ENCODE measurements around the gene NDUFV1.

DNA sequence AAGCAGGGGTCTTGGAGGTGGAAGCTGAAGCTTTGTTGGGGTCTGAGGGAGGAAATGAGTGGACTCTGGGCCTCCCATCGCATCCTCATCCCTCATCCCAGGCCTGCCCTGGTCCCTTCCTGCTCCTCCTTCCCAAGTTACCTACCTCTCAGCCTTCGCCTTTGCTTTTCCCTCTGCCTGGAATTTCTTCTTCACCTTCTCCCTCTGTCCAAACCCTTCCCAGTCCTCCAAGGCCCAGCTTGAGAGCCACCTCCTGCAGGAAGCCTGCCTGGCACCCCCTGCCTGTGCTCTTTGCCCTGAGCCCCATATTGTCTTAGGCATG is 25.1 kb downstream of the NDUFV1 start:
- TF ChIP-seq POLR2A (IDR thresholded peaks at IDR 0.05; ENCODE audit: low read depth, low read length) (no peak), NFE2L2 (IDR thresholded peaks at IDR 0.05; ENCODE audit: low read depth, low read length) (no peak), MAFK (IDR thresholded peaks at IDR 0.05; ENCODE audit: low read depth, low read length) (no peak), CHD1 (IDR thresholded peaks at IDR 0.05; ENCODE audit: low read depth, low read length) (no peak), RAD21 (IDR thresholded peaks at IDR 0.05; ENCODE audit: low read length) (no peak), RCOR1 (IDR thresholded peaks at IDR 0.05; ENCODE audit: insufficient replicate concordance, low read length) (no peak), RFX5 (IDR thresholded peaks at IDR 0.05; ENCODE audit: low read depth, low read length) (no peak), MXI1 (IDR thresholded peaks at IDR 0.05; ENCODE audit: borderline replicate concordance, low read depth, low read length) (no peak), FOS (IDR thresholded peaks at IDR 0.05; ENCODE audit: low read depth, low read length) (no peak), MAZ (IDR thresholded peaks at IDR 0.05; ENCODE audit: borderline replicate concordance, low read depth, low read length) (no peak)
- TF ChIP-seq, protein P1, sequence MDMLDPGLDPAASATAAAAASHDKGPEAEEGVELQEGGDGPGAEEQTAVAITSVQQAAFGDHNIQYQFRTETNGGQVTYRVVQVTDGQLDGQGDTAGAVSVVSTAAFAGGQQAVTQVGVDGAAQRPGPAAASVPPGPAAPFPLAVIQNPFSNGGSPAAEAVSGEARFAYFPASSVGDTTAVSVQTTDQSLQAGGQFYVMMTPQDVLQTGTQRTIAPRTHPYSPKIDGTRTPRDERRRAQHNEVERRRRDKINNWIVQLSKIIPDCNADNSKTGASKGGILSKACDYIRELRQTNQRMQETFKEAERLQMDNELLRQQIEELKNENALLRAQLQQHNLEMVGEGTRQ (IDR thresholded peaks at IDR 0.05; ENCODE audit: low read depth, low read length) = no peak
- TF ChIP-seq, protein P2, sequence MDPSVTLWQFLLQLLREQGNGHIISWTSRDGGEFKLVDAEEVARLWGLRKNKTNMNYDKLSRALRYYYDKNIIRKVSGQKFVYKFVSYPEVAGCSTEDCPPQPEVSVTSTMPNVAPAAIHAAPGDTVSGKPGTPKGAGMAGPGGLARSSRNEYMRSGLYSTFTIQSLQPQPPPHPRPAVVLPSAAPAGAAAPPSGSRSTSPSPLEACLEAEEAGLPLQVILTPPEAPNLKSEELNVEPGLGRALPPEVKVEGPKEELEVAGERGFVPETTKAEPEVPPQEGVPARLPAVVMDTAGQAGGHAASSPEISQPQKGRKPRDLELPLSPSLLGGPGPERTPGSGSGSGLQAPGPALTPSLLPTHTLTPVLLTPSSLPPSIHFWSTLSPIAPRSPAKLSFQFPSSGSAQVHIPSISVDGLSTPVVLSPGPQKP (IDR thresholded peaks at IDR 0.05; ENCODE audit: borderline replicate concordance, low read depth, low read length) = no peak
- TF ChIP-seq, protein P3, sequence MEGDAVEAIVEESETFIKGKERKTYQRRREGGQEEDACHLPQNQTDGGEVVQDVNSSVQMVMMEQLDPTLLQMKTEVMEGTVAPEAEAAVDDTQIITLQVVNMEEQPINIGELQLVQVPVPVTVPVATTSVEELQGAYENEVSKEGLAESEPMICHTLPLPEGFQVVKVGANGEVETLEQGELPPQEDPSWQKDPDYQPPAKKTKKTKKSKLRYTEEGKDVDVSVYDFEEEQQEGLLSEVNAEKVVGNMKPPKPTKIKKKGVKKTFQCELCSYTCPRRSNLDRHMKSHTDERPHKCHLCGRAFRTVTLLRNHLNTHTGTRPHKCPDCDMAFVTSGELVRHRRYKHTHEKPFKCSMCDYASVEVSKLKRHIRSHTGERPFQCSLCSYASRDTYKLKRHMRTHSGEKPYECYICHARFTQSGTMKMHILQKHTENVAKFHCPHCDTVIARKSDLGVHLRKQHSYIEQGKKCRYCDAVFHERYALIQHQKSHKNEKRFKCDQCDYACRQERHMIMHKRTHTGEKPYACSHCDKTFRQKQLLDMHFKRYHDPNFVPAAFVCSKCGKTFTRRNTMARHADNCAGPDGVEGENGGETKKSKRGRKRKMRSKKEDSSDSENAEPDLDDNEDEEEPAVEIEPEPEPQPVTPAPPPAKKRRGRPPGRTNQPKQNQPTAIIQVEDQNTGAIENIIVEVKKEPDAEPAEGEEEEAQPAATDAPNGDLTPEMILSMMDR (conservative IDR thresholded peaks at IDR 0.05; ENCODE audit: low read depth, low read length) = no peak
